ENCODE data around the gene UBXN7. TPM values are rescaled to one million over a fixed set of nuclear protein-coding genes. Genes with fewer than 3 reads are reported as not detected.

UBXN7 gene
- total and polyA plus RNA-seq, 9 of the 15 experiments (the other 6 are each of a cell fraction or from before 2014, with no cell fraction given) = 3.5 to 44.6 (median 13.4) TPM

DNA sequence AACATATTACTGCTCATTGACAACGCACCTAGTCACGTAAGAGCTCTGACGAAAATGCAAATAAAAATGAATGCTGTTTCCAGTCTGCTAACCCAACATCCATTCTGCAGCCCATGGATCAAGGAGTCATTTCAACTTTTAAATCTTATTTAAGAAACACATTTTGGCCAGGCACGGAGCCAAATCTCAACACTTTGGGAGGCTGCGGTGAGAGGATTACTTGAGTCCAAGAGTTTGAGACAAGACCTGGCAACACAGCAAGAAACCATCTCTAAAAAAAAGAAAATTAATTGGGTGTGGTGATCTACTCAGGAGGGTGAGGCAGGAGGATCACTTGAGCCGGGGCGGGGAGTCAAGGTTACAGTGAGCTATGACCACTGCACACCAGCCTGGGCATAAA is 71.6 kb downstream of the UBXN7 start:
- H3K9me1 ChIP-seq (ENCODE audit: control insufficient read depth, insufficient read depth, low read length) = no peaks in the 10 kb centered on the region
- DNase-seq (ENCODE audit: extremely low read depth in 1 of 4, low spot score in 3 of 4) = no peak
- CTCF ChIA-PET (ENCODE audit: low intra/inter-chr PET ratio) = no interaction called here
- TF ChIP-seq ZNF668 (CRISPR knock-in tag; IDR thresholded peaks at IDR 0.05) (no peak), TAF15 (IDR thresholded peaks at IDR 0.05; ENCODE audit: low read depth, low read length) (no peak), CBX1 (IDR thresholded peaks at IDR 0.05; ENCODE audit: low read depth) (no peak), POLR2AphosphoS2 (IDR thresholded peaks at IDR 0.05; ENCODE audit: low read length) (no peak), CBX5 (IDR thresholded peaks at IDR 0.05; ENCODE audit: borderline replicate concordance, low read depth) (no peak), PTBP1 (IDR thresholded peaks at IDR 0.05; ENCODE audit: low read depth, low read length) (no peak), ETV5 (CRISPR knock-in tag; IDR thresholded peaks at IDR 0.05; ENCODE audit: low read depth) (no peak), ZKSCAN1 (IDR thresholded peaks at IDR 0.05; ENCODE audit: low read depth, low read length) (no peak), RUNX1 (IDR thresholded peaks at IDR 0.05; ENCODE audit: low read depth) (no peak), NR3C1 (CRISPR knock-in tag; IDR thresholded peaks at IDR 0.05) (no peak), ELF4 (CRISPR knock-in tag; IDR thresholded peaks at IDR 0.05) (no peak), ZC3H4 (CRISPR knock-in tag; IDR thresholded peaks at IDR 0.05; ENCODE audit: borderline replicate concordance) (no peak), CREB1 (IDR thresholded peaks at IDR 0.05) (no peak), CREB1 (CRISPR knock-in tag; IDR thresholded peaks at IDR 0.05) (no peak), MLX (CRISPR knock-in tag; conservative IDR thresholded peaks at IDR 0.05) (no peak), ZNF184 (CRISPR knock-in tag; IDR thresholded peaks at IDR 0.05) (no peak), KAT8 (IDR thresholded peaks at IDR 0.05; ENCODE audit: low read depth) (no peak), ZNF561 (CRISPR knock-in tag; conservative IDR thresholded peaks at IDR 0.05) (no peak)
- TF ChIP-seq, protein P1, sequence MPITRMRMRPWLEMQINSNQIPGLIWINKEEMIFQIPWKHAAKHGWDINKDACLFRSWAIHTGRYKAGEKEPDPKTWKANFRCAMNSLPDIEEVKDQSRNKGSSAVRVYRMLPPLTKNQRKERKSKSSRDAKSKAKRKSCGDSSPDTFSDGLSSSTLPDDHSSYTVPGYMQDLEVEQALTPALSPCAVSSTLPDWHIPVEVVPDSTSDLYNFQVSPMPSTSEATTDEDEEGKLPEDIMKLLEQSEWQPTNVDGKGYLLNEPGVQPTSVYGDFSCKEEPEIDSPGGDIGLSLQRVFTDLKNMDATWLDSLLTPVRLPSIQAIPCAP (CRISPR knock-in tag; IDR thresholded peaks at IDR 0.05; ENCODE audit: borderline replicate concordance) = no peak
- TF ChIP-seq, protein P2, sequence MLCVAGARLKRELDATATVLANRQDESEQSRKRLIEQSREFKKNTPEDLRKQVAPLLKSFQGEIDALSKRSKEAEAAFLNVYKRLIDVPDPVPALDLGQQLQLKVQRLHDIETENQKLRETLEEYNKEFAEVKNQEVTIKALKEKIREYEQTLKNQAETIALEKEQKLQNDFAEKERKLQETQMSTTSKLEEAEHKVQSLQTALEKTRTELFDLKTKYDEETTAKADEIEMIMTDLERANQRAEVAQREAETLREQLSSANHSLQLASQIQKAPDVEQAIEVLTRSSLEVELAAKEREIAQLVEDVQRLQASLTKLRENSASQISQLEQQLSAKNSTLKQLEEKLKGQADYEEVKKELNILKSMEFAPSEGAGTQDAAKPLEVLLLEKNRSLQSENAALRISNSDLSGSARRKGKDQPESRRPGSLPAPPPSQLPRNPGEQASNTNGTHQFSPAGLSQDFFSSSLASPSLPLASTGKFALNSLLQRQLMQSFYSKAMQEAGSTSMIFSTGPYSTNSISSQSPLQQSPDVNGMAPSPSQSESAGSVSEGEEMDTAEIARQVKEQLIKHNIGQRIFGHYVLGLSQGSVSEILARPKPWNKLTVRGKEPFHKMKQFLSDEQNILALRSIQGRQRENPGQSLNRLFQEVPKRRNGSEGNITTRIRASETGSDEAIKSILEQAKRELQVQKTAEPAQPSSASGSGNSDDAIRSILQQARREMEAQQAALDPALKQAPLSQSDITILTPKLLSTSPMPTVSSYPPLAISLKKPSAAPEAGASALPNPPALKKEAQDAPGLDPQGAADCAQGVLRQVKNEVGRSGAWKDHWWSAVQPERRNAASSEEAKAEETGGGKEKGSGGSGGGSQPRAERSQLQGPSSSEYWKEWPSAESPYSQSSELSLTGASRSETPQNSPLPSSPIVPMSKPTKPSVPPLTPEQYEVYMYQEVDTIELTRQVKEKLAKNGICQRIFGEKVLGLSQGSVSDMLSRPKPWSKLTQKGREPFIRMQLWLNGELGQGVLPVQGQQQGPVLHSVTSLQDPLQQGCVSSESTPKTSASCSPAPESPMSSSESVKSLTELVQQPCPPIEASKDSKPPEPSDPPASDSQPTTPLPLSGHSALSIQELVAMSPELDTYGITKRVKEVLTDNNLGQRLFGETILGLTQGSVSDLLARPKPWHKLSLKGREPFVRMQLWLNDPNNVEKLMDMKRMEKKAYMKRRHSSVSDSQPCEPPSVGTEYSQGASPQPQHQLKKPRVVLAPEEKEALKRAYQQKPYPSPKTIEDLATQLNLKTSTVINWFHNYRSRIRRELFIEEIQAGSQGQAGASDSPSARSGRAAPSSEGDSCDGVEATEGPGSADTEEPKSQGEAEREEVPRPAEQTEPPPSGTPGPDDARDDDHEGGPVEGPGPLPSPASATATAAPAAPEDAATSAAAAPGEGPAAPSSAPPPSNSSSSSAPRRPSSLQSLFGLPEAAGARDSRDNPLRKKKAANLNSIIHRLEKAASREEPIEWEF (CRISPR knock-in tag; IDR thresholded peaks at IDR 0.05) = no peak
- POLR2A ChIA-PET = no interaction called here
- no peak overlapping the region for H3K4me3 ChIP-seq
- no peak overlapping the region for H3K4me2 ChIP-seq (ENCODE audit: insufficient read depth, low read length)
- H3K27me3 ChIP-seq (ENCODE audit: control insufficient read depth in 2 of 2, insufficient read depth in 2 of 2, low read length in 2 of 2) = no peaks in the 10 kb centered on the region
- no peaks in the 10 kb centered on the region for H3K4me1 ChIP-seq (replicated peaks in 1 of 2; ENCODE audit: control insufficient read depth in 2 of 2, insufficient read depth in 2 of 2, low read length in 2 of 2)
- no peaks in the 10 kb centered on the region for H3K79me2 ChIP-seq (ENCODE audit: control insufficient read depth, insufficient read depth, low read length)
- intact Hi-C loops (cut with micrococcal nuclease) (no loop called here), in situ Hi-C loops (cut with MboI) (no loop called here)
- 90% methylated on average over 7 of the region's 7 CpGs for WGBS (ENCODE audit: insufficient coverage, low coverage, missing lambda C conversion rate)
- H2AFZ ChIP-seq (ENCODE audit: low read depth, low read length) = no peak overlapping the region
- H3K9ac ChIP-seq (ENCODE audit: insufficient read depth in 1 of 2, low read depth in 2 of 2, low read length in 2 of 2) = no peak overlapping the region
- ATAC-seq = no peak
- no peaks in the 10 kb centered on the region for H3K9me3 ChIP-seq (replicated peaks; ENCODE audit: control insufficient read depth, insufficient read depth, low read depth, low read length)
- BruUV-seq (replicated peaks) = no TSS peak
- no peaks in the 10 kb centered on the region; the same call in 1 of the 2 replicates for H4K20me1 ChIP-seq (replicated peaks; ENCODE audit: control insufficient read depth, insufficient read depth, low read length)
- peaks cover 58% of the 10 kb centered on the region for H3K36me3 ChIP-seq (ENCODE audit: control insufficient read depth, insufficient read depth, low read length)
- FAIRE-seq = no peak
- H3K27ac ChIP-seq (ENCODE audit: extremely low read depth, low read depth, low read length) = no peak overlapping the region

Data from K562 (cell line).